Ovary (tissue), 3 donors: ENCODE data around the gene CRACR2B.

Source experiments
- POLR2A ChIP-seq: fragments of 450-650 bp; IDR thresholded peaks from one replicate; pipeline ENCODE4 v1.6.1; 2017; ENCODE audit warnings: antibody characterized with exemption, mild to moderate bottlenecking, moderate library complexity
- TF ChIP-seq, protein P1 (sequence below), 3 donors: fragments of 450-650 bp in 2 of 3; fragments of 200-600 bp in 1 of 3; IDR thresholded peaks; one replicate each; pipeline versions ENCODE4 v1.5.1 to v1.8.0; 2016 to 2022; ENCODE audit warnings: antibody characterized with exemption in 3 of 3, mild to moderate bottlenecking in 1 of 3
- donor health status: DM: no; HTN: no; CAD: no.

DNA sequence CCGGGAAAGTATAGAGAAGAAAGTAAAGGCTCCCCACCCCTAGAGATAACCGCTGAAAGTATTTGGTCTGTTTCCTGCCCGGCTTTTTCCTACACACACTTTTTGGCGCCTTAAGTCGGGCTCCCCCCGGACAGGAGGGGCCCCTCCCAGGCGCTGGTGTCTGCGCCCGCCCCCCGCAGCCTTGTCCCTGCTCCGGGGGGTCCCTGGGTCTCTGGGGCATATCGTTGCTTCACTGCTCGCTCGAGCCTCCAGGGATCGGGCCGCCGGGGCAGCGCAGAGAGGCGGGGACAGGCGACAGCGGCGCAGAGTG is 928 bp upstream of the CRACR2B start:
- TF ChIP-seq, protein P1, sequence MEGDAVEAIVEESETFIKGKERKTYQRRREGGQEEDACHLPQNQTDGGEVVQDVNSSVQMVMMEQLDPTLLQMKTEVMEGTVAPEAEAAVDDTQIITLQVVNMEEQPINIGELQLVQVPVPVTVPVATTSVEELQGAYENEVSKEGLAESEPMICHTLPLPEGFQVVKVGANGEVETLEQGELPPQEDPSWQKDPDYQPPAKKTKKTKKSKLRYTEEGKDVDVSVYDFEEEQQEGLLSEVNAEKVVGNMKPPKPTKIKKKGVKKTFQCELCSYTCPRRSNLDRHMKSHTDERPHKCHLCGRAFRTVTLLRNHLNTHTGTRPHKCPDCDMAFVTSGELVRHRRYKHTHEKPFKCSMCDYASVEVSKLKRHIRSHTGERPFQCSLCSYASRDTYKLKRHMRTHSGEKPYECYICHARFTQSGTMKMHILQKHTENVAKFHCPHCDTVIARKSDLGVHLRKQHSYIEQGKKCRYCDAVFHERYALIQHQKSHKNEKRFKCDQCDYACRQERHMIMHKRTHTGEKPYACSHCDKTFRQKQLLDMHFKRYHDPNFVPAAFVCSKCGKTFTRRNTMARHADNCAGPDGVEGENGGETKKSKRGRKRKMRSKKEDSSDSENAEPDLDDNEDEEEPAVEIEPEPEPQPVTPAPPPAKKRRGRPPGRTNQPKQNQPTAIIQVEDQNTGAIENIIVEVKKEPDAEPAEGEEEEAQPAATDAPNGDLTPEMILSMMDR (IDR thresholded peaks at IDR 0.05): no peak
- TF ChIP-seq POLR2A: no peak
